ENCODE measurements around the gene PDZD7. TPM values are rescaled to one million over a fixed set of nuclear protein-coding genes. Genes with fewer than 3 reads are reported as not detected.

PDZD7 gene
- total RNA-seq, 2 experiments from 2014 or later = 0.14 to 0.66 TPM

- Mint-ChIP-seq H3K27ac (no peak overlapping the region), H3K9me3 (no peaks in the 10 kb centered on the region)
Observed at GRCh38 chr10:101050208-101051069, 19.5 kb upstream of the PDZD7 start.

GRCh38 chr10:101047961-101048892, 17.3 kb upstream of the PDZD7 start:
- Mint-ChIP-seq H3K27ac (no peak overlapping the region), H3K36me3 (no peaks in the 10 kb centered on the region), H3K27me3 (peaks cover 59% of the 10 kb centered on the region), H3K9me3 (no peaks in the 10 kb centered on the region), H3K4me1 (peaks cover 7% of the 10 kb centered on the region), H3K4me3 (no peak overlapping the region)
- no peak for DNase-seq

More at GRCh38 chr10:101050208-101051069, 19.5 kb upstream of the PDZD7 start:
- H3K27me3 Mint-ChIP-seq = peaks cover 57% of the 10 kb centered on the region
- H3K36me3 Mint-ChIP-seq = no peaks in the 10 kb centered on the region
- peaks cover 3% of the 10 kb centered on the region for H3K4me1 Mint-ChIP-seq
- DNase-seq = peak; percentile 81
- H3K4me3 Mint-ChIP-seq = no peak overlapping the region

GRCh38 chr10:101047268-101047667, 16.3 kb upstream of the PDZD7 start:
- no peak for DNase-seq
- H3K27ac Mint-ChIP-seq = no peak overlapping the region
- H3K36me3 Mint-ChIP-seq = no peaks in the 10 kb centered on the region
- no peak overlapping the region for H3K4me3 Mint-ChIP-seq
- H3K4me1 Mint-ChIP-seq = peaks cover 16% of the 10 kb centered on the region
- H3K27me3 Mint-ChIP-seq = peaks cover 59% of the 10 kb centered on the region
- H3K9me3 Mint-ChIP-seq = no peaks in the 10 kb centered on the region

- H3K4me1 Mint-ChIP-seq = peaks cover 19% of the 10 kb centered on the region
- no peaks in the 10 kb centered on the region for H3K36me3 Mint-ChIP-seq
- no peak overlapping the region for H3K4me3 Mint-ChIP-seq
- no peaks in the 10 kb centered on the region for H3K9me3 Mint-ChIP-seq
- no peak for DNase-seq
- H3K27ac Mint-ChIP-seq = no peak overlapping the region
- H3K27me3 Mint-ChIP-seq = peaks cover 59% of the 10 kb centered on the region
Observed at GRCh38 chr10:101046332-101047238, 15.7 kb upstream of the PDZD7 start.

GRCh38 chr10:101044117-101044516, 13.2 kb upstream of the PDZD7 start:
- no peak overlapping the region for H3K4me3 Mint-ChIP-seq

GRCh38 chr10:101043363-101043707, 12.4 kb upstream of the PDZD7 start:
- Mint-ChIP-seq H3K27ac (no peak overlapping the region), H3K36me3 (no peaks in the 10 kb centered on the region), H3K9me3 (no peaks in the 10 kb centered on the region), H3K27me3 (peaks cover 30% of the 10 kb centered on the region), H3K4me3 (peak overlapping the region; percentile 84), H3K4me1 (peaks cover 20% of the 10 kb centered on the region)
- DNase-seq = no peak

More at GRCh38 chr10:101044117-101044516, 13.2 kb upstream of the PDZD7 start:
- Mint-ChIP-seq H3K36me3 (no peaks in the 10 kb centered on the region), H3K27ac (no peak overlapping the region), H3K9me3 (no peaks in the 10 kb centered on the region), H3K27me3 (peaks cover 38% of the 10 kb centered on the region), H3K4me1 (peaks cover 20% of the 10 kb centered on the region)
- DNase-seq = no peak

- Mint-ChIP-seq H3K27me3 (peaks cover 25% of the 10 kb centered on the region), H3K9me3 (no peaks in the 10 kb centered on the region)
Observed at GRCh38 chr10:101042667-101043362, 11.9 kb upstream of the PDZD7 start.

GRCh38 chr10:101042118-101042517, 11.2 kb upstream of the PDZD7 start:
- Mint-ChIP-seq H3K9me3 (no peaks in the 10 kb centered on the region), H3K36me3 (peaks cover 4% of the 10 kb centered on the region), H3K4me1 (peaks cover 20% of the 10 kb centered on the region), H3K27ac (no peak overlapping the region), H3K27me3 (peaks cover 18% of the 10 kb centered on the region), H3K4me3 (peak overlapping the region; percentile 84)
- no peak for DNase-seq

More at GRCh38 chr10:101042667-101043362, 11.9 kb upstream of the PDZD7 start:
- Mint-ChIP-seq H3K4me1 (peaks cover 20% of the 10 kb centered on the region), H3K36me3 (peaks cover 4% of the 10 kb centered on the region), H3K27ac (peak overlapping the region; percentile 74), H3K4me3 (peak overlapping the region; percentile 84)
- DNase-seq = peak; percentile 89

GRCh38 chr10:101041252-101041761, 10.4 kb upstream of the PDZD7 start:
- Mint-ChIP-seq H3K36me3 (peaks cover 4% of the 10 kb centered on the region), H3K4me1 (peaks cover 20% of the 10 kb centered on the region), H3K27me3 (peaks cover 10% of the 10 kb centered on the region), H3K4me3 (no peak overlapping the region), H3K9me3 (no peaks in the 10 kb centered on the region), H3K27ac (no peak overlapping the region)
- DNase-seq = peak; percentile 66

GRCh38 chr10:101040851-101041250, 9.9 kb upstream of the PDZD7 start:
- H3K27ac Mint-ChIP-seq = no peak overlapping the region
- H3K4me1 Mint-ChIP-seq = peaks cover 20% of the 10 kb centered on the region
- H3K4me3 Mint-ChIP-seq = no peak overlapping the region
- H3K27me3 Mint-ChIP-seq = peaks cover 5% of the 10 kb centered on the region
- DNase-seq = no peak
- H3K36me3 Mint-ChIP-seq = peaks cover 4% of the 10 kb centered on the region
- H3K9me3 Mint-ChIP-seq = no peaks in the 10 kb centered on the region

- Mint-ChIP-seq H3K27ac (no peak overlapping the region), H3K9me3 (no peaks in the 10 kb centered on the region), H3K4me3 (no peak overlapping the region), H3K4me1 (peaks cover 20% of the 10 kb centered on the region), H3K36me3 (peaks cover 4% of the 10 kb centered on the region), H3K27me3 (no peaks in the 10 kb centered on the region)
- no peak for DNase-seq
Observed at GRCh38 chr10:101040061-101040460, 9.1 kb upstream of the PDZD7 start.

GRCh38 chr10:101038484-101038883, 7.6 kb upstream of the PDZD7 start:
- H3K9me3 Mint-ChIP-seq = no peaks in the 10 kb centered on the region
- peaks cover 4% of the 10 kb centered on the region for H3K36me3 Mint-ChIP-seq
- DNase-seq = no peak
- no peak overlapping the region for H3K4me3 Mint-ChIP-seq
- H3K27me3 Mint-ChIP-seq = no peaks in the 10 kb centered on the region
- H3K27ac Mint-ChIP-seq = no peak overlapping the region
- H3K4me1 Mint-ChIP-seq = peaks cover 23% of the 10 kb centered on the region

- H3K27me3 Mint-ChIP-seq = no peaks in the 10 kb centered on the region
- no peak overlapping the region for H3K4me3 Mint-ChIP-seq
- no peak overlapping the region for H3K27ac Mint-ChIP-seq
- H3K4me1 Mint-ChIP-seq = peaks cover 22% of the 10 kb centered on the region
- no peak for DNase-seq
- peaks cover 4% of the 10 kb centered on the region for H3K36me3 Mint-ChIP-seq
- H3K9me3 Mint-ChIP-seq = no peaks in the 10 kb centered on the region
Observed at GRCh38 chr10:101036726-101037125, 5.8 kb upstream of the PDZD7 start.

Measured in activated naive CD8-positive, alpha-beta T cell treated with anti-CD3 and anti-CD28 coated beads for 36 hours (primary cell).